ENCODE data around the gene FAM199X.
"Not testable (repeated sequence)": the region's sequence is repeated elsewhere in the genome, so short reads cannot be mapped to it uniquely, and the experiment has no call there.

The FAM199X gene

GRCh38 chrX:104189837-104190236 is 23.6 kb downstream of the FAM199X start:
- no peak for DNase-seq (ENCODE audit: low read depth in 2 of 2)

GRCh38 chrX:104193485-104193884 is 27.2 kb downstream of the FAM199X start:
- DNase-seq (ENCODE audit: low read depth in 2 of 2) = no peak

GRCh38 chrX:104195013-104195412 is 28.8 kb downstream of the FAM199X start:
- no peak for DNase-seq (ENCODE audit: low read depth in 2 of 2)

GRCh38 chrX:104195489-104196084 is 29.3 kb downstream of the FAM199X start:
- DNase-seq (ENCODE audit: low read depth in 2 of 2) = no peak

GRCh38 chrX:104205548-104205947 is 39.3 kb downstream of the FAM199X start:
- no peak for DNase-seq (ENCODE audit: low read depth in 2 of 2)

GRCh38 chrX:104211187-104211586 is 44.9 kb downstream of the FAM199X start:
- DNase-seq (ENCODE audit: low read depth in 2 of 2) = no peak

GRCh38 chrX:104230060-104230459 is 63.8 kb downstream of the FAM199X start:
- DNase-seq (ENCODE audit: low read depth in 2 of 2) = not testable (repeated sequence)
